Neural crest cell (in vitro differentiated cells): ENCODE results near the gene PRRT2. TPM values are rescaled to one million over a fixed set of nuclear protein-coding genes. Genes with fewer than 3 reads are reported as not detected.

Source experiments
- DNase-seq: peaks from one replicate; pipeline ENCODE4 v3.0.0; 2021; ENCODE audit warnings: low read depth, mixed read lengths, low spot score
- H3K27ac Mint-ChIP-seq: one replicate; pipeline ENCODE4 v1.8.0; 2021; ENCODE audit warnings: mild to moderate bottlenecking, mixed read lengths; ENCODE audit not compliant: unreplicated experiment
- H3K27me3 Mint-ChIP-seq: 2 replicates; pipeline ENCODE4 v1.8.0; 2021; ENCODE audit warnings: low read depth, mild to moderate bottlenecking, mixed read lengths
- H3K36me3 Mint-ChIP-seq: 2 replicates; pipeline ENCODE4 v1.8.0; 2021; ENCODE audit warnings: low read depth, mild to moderate bottlenecking, mixed read lengths
- H3K4me1 Mint-ChIP-seq: 2 replicates; pipeline ENCODE4 v1.8.0; 2021; ENCODE audit warnings: mixed read lengths
- H3K4me3 Mint-ChIP-seq: one replicate; pipeline ENCODE4 v1.8.0; 2021; ENCODE audit warnings: mild to moderate bottlenecking, mixed read lengths
- H3K9me3 Mint-ChIP-seq: 2 replicates; pipeline ENCODE4 v1.8.0; 2021; ENCODE audit warnings: mixed read lengths
- CTCF ChIP-seq: fragments of 200-600 bp; sonication (generic); conservative IDR thresholded peaks from 2 replicates; pipeline ENCODE4 v1.5.0; 2021; ENCODE audit warnings: antibody characterized with exemption, mild to moderate bottlenecking
- total RNA-seq: library from RNA; stranded (reverse); gene quantifications from 2 replicates; pipeline ENCODE4 v1.2.1, GENCODE V29; 2021

The PRRT2 gene
- total RNA-seq, 1 donor from 2014 or later = 21.2 TPM

- no peak for DNase-seq
Measured at GRCh38 chr16:29837841-29838240, 25.8 kb downstream of the PRRT2 start.

DNA sequence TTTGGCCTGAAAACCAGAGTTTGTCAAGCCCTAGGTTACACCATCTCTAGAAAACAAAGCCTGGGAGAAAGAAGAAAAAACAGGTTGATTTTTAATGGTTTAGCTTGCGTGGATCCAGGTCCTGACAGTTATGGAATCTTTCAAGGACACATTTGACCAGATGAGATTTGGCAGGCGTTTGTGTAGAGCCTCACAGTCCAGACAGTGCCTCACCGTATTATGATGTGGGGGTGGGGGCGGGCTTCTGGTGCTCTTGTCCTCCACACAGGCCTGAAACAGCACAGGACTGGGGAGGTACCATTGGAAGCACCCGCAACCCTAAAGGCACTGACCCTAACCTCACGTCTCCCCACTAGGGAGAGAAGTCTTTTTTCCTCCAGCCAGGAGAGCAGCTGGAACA is 27.8 kb downstream of the PRRT2 start:
- Mint-ChIP-seq H3K9me3 (no peaks in the 10 kb centered on the region), H3K27ac (no peak overlapping the region), H3K36me3 (no peaks in the 10 kb centered on the region), H3K4me1 (no peaks in the 10 kb centered on the region), H3K4me3 (no peak overlapping the region), H3K27me3 (no peaks in the 10 kb centered on the region)
- DNase-seq = no peak
- TF ChIP-seq CTCF = no peak

More at GRCh38 chr16:29837841-29838240, 25.8 kb downstream of the PRRT2 start:
- H3K27me3 Mint-ChIP-seq = no peaks in the 10 kb centered on the region
- H3K36me3 Mint-ChIP-seq = no peaks in the 10 kb centered on the region
- no peak overlapping the region for H3K27ac Mint-ChIP-seq
- H3K9me3 Mint-ChIP-seq = no peaks in the 10 kb centered on the region
- no peak for TF ChIP-seq CTCF
- no peaks in the 10 kb centered on the region for H3K4me1 Mint-ChIP-seq
- H3K4me3 Mint-ChIP-seq = no peak overlapping the region

DNA sequence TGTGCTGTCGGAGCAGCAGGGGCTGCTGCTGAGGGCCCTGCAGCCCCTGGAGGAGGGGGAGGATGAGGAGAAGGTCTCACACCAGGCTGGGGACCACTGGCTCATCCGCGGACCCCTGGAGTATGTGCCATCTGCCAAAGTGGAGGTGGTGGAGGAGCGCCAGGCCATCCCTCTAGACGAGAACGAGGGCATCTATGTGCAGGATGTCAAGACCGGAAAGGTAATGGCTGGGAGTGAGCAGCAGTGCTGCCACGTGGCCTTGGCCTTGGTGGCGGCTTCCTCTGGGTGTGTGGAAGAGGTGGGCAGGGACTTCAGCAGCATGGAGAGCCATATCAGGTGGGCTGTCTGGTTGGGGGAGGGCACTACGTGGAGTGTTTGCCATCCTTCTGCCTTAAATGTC is 28.2 kb downstream of the PRRT2 start:
- H3K27ac Mint-ChIP-seq = no peak overlapping the region
- no peaks in the 10 kb centered on the region for H3K36me3 Mint-ChIP-seq
- no peak for TF ChIP-seq CTCF
- H3K9me3 Mint-ChIP-seq = no peaks in the 10 kb centered on the region
- no peaks in the 10 kb centered on the region for H3K4me1 Mint-ChIP-seq
- no peak overlapping the region for H3K4me3 Mint-ChIP-seq
- no peaks in the 10 kb centered on the region for H3K27me3 Mint-ChIP-seq
- DNase-seq = no peak

DNA sequence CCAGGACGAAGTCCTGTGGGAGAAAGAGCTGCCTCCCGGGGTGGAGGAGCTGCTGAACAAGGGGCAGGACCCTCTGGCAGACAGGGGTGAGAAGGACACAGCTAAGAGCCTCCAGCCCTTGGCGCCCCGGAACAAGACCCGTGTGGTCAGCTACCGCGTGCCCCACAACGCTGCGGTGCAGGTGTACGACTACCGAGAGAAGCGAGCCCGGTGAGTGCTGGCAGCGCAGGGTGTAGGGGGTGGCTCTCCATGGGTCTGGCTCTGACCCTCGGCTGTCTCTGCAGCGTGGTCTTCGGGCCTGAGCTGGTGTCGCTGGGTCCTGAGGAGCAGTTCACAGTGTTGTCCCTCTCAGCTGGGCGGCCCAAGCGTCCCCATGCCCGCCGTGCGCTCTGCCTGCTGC is 29.6 kb downstream of the PRRT2 start:
- Mint-ChIP-seq H3K9me3 (no peaks in the 10 kb centered on the region), H3K27ac (no peak overlapping the region), H3K4me3 (no peak overlapping the region), H3K36me3 (no peaks in the 10 kb centered on the region), H3K4me1 (no peaks in the 10 kb centered on the region), H3K27me3 (no peaks in the 10 kb centered on the region)
- no peak for TF ChIP-seq CTCF
- DNase-seq = no peak

DNA sequence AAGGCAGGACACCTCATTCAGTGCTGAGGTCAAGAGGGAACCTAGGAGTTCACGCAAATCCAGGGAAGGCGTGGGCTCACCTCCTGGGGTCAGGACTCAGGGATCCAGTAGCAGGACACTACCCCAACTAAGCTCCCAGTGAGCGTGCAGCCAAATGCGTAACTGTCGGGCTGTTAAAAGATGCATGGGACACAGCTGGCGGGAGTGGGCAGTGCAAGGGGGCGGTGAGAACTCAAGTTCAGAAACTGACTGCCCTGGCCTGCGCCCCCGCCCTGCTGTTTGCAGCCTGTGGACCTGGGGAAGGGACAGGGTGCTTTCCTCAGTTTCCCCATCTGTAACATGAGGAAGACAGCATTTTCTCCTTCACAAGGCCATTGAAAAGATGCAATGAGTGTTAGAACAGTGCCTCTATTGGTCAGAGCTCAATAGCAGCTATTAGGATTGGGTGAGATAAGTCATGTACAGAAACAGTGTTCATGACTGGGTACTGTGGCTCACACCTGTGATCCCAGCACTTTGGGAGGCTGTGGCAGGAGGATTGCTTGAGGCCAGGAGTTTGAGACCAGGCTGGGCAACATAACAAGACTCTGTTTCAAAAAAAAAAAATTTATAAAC is 30.8 kb downstream of the PRRT2 start:
- H3K4me1 Mint-ChIP-seq = no peaks in the 10 kb centered on the region
- DNase-seq = no peak

More for the DNA sequence above, 30.8 kb downstream of the PRRT2 start:
- Mint-ChIP-seq H3K36me3 (no peaks in the 10 kb centered on the region), H3K9me3 (no peaks in the 10 kb centered on the region), H3K27me3 (no peaks in the 10 kb centered on the region), H3K27ac (no peak overlapping the region), H3K4me3 (no peak overlapping the region)
- no peak for TF ChIP-seq CTCF
